ENCODE results near the gene INPP5A. TPM values are rescaled to one million over a fixed set of nuclear protein-coding genes. Genes with fewer than 3 reads are reported as not detected.

The INPP5A gene
- total RNA-seq, 1 donor from 2014 or later: 36.4 TPM

DNA sequence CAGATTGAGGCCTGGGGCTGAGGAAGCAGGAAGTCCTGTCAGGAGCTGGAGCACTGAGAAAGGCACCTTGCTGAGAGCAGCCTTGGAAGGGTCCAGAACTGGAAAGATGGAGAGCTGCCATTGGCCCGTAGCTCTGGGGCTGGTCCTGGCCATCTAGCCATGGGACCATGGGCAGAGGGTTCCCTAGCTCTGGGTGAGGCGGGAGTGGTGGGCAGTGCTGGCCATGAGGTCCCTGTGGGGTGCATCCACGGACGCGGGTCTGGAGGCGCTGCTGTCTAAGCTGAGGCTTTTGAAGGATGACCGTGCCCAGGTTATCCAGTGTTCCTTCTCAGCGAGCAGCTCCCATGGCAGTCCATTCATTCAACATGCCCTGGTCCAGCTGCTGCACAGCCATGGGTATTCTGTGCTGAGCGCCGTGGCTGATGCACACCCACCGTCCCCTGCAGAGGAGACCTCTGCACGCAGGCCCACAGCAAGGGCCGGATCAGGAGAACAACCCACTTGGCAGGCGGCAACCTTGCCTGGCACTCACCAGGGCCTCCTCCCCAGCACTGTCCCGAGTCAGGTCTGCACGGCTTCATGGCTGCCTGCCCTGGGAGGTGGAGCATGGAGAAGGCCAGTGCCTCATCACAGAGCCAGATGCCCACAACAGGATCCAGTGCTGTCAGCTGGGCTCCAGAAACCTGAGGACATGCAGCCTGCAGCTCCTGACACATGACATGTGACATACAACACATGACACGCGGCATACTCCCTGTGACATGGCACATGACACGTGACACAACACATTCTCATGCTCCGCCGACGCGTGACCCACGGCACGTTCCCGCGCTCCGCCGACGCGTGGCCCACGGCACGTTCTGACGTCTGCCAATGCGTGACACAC is 121.9 kb downstream of the INPP5A start:
- H3K9me3 Mint-ChIP-seq (ENCODE audit: unreplicated experiment): no peaks in the 10 kb centered on the region
- H3K27me3 Mint-ChIP-seq (ENCODE audit: unreplicated experiment): no peaks in the 10 kb centered on the region
- TF ChIP-seq, protein P1, sequence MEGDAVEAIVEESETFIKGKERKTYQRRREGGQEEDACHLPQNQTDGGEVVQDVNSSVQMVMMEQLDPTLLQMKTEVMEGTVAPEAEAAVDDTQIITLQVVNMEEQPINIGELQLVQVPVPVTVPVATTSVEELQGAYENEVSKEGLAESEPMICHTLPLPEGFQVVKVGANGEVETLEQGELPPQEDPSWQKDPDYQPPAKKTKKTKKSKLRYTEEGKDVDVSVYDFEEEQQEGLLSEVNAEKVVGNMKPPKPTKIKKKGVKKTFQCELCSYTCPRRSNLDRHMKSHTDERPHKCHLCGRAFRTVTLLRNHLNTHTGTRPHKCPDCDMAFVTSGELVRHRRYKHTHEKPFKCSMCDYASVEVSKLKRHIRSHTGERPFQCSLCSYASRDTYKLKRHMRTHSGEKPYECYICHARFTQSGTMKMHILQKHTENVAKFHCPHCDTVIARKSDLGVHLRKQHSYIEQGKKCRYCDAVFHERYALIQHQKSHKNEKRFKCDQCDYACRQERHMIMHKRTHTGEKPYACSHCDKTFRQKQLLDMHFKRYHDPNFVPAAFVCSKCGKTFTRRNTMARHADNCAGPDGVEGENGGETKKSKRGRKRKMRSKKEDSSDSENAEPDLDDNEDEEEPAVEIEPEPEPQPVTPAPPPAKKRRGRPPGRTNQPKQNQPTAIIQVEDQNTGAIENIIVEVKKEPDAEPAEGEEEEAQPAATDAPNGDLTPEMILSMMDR (IDR thresholded peaks at IDR 0.05): no peak
- DNase-seq (ENCODE audit: extremely low spot score, unreplicated experiment): no peak
- no peak overlapping the region for H3K27ac Mint-ChIP-seq (ENCODE audit: unreplicated experiment)
- no peak overlapping the region for H3K4me3 Mint-ChIP-seq (ENCODE audit: unreplicated experiment)
- peaks cover 15% of the 10 kb centered on the region for H3K4me1 Mint-ChIP-seq (ENCODE audit: unreplicated experiment)
- H3K36me3 Mint-ChIP-seq (ENCODE audit: unreplicated experiment): peaks cover 17% of the 10 kb centered on the region

DNA sequence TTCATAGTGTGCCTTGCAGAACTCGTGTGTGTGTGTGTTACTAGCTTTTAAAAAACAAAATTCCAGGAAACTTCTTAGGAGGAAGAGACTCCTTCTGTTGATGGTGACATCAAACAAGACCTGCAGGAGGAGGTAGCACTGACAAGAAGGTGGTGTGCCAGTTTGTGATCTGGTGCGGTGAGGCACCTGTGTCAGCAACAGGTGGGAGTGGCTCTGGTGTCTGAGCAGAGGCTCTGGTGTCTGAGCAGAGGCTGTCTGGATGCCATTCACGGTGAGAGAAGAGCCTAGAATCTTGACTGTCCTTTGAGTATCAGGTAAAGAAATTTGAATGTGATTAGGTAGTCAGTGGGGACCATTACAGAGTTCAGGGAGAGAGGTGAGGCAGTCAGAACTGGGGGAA is 122.8 kb downstream of the INPP5A start:
- Mint-ChIP-seq H3K27ac (ENCODE audit: unreplicated experiment) (no peak overlapping the region), H3K4me1 (ENCODE audit: unreplicated experiment) (peaks cover 16% of the 10 kb centered on the region), H3K4me3 (ENCODE audit: unreplicated experiment) (no peak overlapping the region), H3K36me3 (ENCODE audit: unreplicated experiment) (peaks cover 17% of the 10 kb centered on the region), H3K9me3 (ENCODE audit: unreplicated experiment) (no peaks in the 10 kb centered on the region), H3K27me3 (ENCODE audit: unreplicated experiment) (no peaks in the 10 kb centered on the region)
- TF ChIP-seq, protein P1 (IDR thresholded peaks at IDR 0.05): no peak
- no peak for DNase-seq (ENCODE audit: extremely low spot score, unreplicated experiment)

DNA sequence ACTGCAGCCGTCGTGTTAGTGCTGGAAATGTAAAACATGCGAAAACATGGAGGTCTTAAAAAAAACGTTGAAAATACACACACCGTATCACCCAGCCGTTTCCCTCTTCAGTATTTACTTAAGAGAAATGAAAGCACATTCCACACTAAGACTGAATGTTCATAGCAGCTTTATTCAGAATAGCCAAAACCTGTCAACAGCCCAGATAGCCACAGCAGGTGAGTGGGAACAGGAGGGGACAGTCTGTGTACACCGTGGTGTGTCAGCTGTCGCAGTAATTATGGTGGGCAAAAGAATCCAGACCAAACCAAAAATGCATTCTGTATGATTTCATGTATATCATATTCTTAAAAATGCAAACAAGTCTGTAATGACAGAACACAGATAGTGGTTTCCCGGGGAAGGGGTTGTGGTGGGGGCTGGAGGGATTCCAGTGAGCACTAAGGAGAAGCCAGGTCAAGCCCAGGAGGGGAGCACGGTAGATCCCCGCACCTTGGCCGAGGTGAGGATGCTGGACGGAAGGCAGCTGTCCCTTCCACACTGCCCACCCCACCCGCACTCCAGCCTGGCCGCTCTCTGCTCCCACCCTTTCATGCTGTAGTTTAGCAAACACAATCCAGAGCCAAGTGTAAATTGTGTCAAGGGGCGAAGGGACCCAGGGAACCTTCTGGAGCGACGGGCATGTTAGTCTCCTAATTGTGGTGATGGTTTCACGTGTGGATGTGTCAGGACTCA is 124.8 kb downstream of the INPP5A start:
- no peak overlapping the region for H3K27ac Mint-ChIP-seq (ENCODE audit: unreplicated experiment)
- no peak overlapping the region for H3K4me3 Mint-ChIP-seq (ENCODE audit: unreplicated experiment)
- TF ChIP-seq, protein P1 (IDR thresholded peaks at IDR 0.05): no peak
- no peaks in the 10 kb centered on the region for H3K27me3 Mint-ChIP-seq (ENCODE audit: unreplicated experiment)
- no peaks in the 10 kb centered on the region for H3K9me3 Mint-ChIP-seq (ENCODE audit: unreplicated experiment)
- H3K36me3 Mint-ChIP-seq (ENCODE audit: unreplicated experiment): peaks cover 17% of the 10 kb centered on the region
- H3K4me1 Mint-ChIP-seq (ENCODE audit: unreplicated experiment): peaks cover 32% of the 10 kb centered on the region
- DNase-seq (ENCODE audit: extremely low spot score, unreplicated experiment): no peak

DNA sequence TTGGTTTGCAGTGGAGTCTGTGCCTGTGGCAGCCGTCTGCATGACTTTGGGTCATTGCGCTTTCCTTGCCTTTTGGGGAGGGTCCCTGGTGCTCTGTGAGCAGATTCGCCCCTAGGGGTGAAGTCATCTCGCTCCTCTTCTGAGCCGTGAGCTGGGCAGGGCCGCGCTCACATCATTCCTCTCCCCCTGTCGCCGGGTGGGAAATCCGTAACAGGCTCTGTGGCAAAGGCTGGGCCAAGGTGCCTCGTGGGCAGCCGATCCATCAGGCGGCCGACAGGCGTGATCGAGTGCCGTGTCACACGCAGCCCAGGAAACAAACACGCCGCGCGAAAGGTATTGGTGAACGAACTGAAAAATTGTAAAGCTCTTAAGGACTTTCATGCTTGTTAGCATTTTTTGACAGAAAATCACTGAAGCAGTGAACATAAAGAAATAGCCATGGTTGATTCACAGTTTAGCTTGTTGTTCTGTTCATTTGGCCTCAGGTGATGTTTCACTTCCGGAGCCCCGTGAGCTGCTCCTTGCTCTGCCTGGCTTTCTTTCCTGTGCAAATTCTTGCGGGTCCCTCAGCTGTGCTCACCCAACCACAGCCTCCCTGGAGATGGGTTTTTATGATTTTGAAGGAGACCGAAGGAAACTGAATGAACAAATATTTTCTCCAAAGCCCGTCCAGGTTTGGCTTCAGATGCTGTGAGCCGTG is 126.2 kb downstream of the INPP5A start:
- H3K4me1 Mint-ChIP-seq (ENCODE audit: unreplicated experiment): peaks cover 47% of the 10 kb centered on the region
- H3K9me3 Mint-ChIP-seq (ENCODE audit: unreplicated experiment): no peaks in the 10 kb centered on the region
- TF ChIP-seq, protein P1 (IDR thresholded peaks at IDR 0.05): no peak
- no peaks in the 10 kb centered on the region for H3K27me3 Mint-ChIP-seq (ENCODE audit: unreplicated experiment)
- H3K27ac Mint-ChIP-seq (ENCODE audit: unreplicated experiment): peak overlapping the region; percentile 46
- peaks cover 17% of the 10 kb centered on the region for H3K36me3 Mint-ChIP-seq (ENCODE audit: unreplicated experiment)
- no peak for DNase-seq (ENCODE audit: extremely low spot score, unreplicated experiment)
- H3K4me3 Mint-ChIP-seq (ENCODE audit: unreplicated experiment): no peak overlapping the region

Measured in osteocyte (in vitro differentiated cells).